ENCODE data around the gene MT1B.

DNA sequence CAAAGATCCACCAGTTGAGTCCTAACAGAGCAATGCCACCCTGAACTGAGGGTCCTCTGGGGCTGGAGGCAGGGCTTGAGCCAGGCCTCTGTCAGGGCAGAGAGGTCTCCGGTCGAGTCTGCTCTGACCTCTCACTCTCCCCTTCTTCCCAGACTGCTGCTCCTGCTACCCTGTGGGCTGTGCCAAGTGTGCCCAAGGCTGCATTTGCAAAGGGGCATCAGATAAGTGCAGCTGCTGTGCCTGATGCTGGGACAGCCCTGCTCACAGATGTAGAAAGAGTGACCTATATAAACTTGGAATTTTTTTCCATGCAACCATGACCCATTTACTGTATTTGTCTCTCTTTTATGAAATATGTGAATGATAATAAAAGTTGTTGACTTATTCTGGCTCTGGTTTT is 2.4 kb upstream of the MT1B start:
- TF ChIP-seq, protein P1, sequence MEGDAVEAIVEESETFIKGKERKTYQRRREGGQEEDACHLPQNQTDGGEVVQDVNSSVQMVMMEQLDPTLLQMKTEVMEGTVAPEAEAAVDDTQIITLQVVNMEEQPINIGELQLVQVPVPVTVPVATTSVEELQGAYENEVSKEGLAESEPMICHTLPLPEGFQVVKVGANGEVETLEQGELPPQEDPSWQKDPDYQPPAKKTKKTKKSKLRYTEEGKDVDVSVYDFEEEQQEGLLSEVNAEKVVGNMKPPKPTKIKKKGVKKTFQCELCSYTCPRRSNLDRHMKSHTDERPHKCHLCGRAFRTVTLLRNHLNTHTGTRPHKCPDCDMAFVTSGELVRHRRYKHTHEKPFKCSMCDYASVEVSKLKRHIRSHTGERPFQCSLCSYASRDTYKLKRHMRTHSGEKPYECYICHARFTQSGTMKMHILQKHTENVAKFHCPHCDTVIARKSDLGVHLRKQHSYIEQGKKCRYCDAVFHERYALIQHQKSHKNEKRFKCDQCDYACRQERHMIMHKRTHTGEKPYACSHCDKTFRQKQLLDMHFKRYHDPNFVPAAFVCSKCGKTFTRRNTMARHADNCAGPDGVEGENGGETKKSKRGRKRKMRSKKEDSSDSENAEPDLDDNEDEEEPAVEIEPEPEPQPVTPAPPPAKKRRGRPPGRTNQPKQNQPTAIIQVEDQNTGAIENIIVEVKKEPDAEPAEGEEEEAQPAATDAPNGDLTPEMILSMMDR (IDR thresholded peaks at IDR 0.05) = no peak
- no peak for TF ChIP-seq EP300 (IDR thresholded peaks at IDR 0.05)
